ENCODE results near the gene CTXN1.

Gene CTXN1

DNA sequence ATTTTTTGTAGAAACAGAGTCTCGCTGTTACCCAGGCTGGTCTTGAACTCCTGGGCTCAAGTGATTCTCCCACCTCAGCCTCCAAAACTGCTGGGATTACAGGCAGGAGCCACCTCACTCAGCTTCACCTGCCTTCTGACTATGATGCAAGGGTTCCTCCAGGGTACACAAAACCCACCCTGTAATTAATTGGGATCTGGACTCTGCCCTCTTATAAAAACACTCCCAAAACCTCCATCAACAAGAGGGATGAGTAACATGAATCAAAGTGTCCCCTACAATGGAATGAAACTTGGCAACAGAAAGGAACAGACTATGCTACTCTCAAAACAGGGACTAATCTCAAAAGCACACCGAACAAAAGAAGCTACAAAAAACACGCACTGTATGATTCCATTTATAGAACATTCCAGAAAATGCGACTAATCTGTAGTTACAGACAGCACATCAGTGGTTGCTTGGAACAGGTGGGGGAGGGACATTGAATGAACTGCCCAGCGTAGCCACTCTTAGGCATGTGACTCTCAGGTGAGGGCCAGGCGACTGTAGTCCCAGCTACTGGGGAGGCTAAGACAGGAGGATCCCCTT, 48.6 kb downstream of the CTXN1 start:
- no peak for DNase-seq (ENCODE audit: low read depth in 2 of 2)

DNA sequence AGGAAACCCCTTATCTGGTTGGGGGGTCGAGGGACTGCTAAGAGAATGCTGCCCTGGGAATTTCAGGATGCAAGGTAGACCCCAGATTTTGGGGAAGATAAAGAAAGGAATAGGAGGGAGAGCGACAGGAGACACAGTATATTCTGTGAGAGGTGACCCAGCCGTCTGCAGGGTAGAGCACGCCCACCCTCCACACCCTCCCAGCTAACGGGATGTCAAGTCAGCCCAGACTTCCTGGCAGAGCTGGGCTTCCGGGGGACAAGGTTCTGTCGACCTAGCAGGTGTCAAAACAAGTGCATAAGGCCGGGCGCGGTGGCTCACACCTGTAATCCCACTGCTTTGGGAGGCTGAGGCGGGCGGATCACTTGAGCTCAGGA, 51.0 kb downstream of the CTXN1 start:
- DNase-seq (ENCODE audit: low read depth in 2 of 2), result no peak

All from activated CD4-positive, alpha-beta T cell treated with anti-CD3 and anti-CD28 coated beads for 24 hours (primary cell).